HG03045 (cell line): ENCODE results near the gene EEF1AKMT4.

ENCODE experiments used
- ATAC-seq: cut with Tn5 transposase; IDR thresholded peaks from one replicate; pipeline ENCODE4 v1.9.1; 2021; ENCODE audit warnings: mild to moderate bottlenecking, moderate library complexity; ENCODE audit not compliant: unreplicated experiment

EEF1AKMT4 gene

DNA sequence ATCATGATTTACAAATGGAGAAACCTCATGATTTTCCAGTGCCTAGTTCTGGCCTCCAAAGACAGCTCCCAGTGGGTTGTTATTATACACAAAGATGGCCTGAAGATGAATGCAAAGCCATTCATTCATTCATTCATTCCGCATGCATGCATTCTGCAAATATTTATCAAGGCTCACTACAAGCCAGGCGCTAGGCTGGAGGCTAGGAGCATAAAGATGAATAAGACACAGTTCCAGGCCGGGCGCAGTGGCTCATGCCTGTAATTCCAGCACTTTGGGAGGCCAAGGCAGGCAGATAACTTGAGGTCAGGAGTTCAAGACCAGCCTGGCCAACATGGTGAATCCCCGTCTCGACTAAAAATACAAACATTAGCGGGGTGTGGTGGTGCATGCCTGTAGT, 47.1 kb downstream of the EEF1AKMT4 start:
- no peak for ATAC-seq

DNA sequence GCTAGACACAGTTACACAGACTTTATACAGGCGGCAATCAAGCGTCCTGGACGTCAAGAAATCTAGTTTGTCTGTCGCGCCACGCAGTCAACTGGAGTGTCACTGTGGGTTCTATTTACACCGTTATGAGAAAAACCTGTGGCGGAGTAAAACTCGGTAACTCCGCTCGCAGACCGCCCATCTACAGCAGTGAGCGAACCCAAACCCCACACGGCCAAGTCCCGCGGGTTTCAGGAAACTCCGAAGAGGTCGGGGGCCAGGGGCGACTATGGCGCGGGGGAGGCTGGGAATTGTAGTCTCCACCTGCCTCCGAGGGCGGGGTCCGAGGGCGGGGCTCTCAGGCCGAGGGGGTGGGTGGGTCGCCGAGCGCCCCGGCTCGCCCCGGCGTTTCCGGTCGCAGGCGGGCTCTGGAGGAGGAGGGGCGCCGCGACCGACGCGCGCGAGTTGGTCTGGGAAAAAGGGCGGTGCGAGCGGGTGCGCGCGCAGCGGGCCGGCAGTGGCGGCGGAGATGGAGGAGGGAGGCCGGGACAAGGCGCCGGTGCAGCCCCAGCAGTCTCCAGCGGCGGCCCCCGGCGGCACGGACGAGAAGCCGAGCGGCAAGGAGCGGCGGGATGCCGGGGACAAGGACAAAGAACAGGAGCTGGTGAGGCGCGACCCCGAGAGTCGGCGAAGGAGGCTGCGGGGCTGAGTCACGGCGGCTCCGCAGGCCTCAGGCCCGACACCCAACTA, 49.5 kb downstream of the EEF1AKMT4 start, which contains the start of gene PSMD2:
PSMD2 (plus strand) TSS at position 483 of the 729 bp plus-strand sequence; CDS start at position 509, 26 bp downstream.
- peak; percentile 93 for ATAC-seq

- ATAC-seq, result no peak
Observed at GRCh38 chr3:184299488-184300377, 50.3 kb downstream of the EEF1AKMT4 start.

GRCh38 chr3:184300378-184300720, 50.9 kb downstream of the EEF1AKMT4 start:
- ATAC-seq, result no peak

GRCh38 chr3:184305577-184305976, 56.1 kb downstream of the EEF1AKMT4 start:
- no peak for ATAC-seq

GRCh38 chr3:184306341-184306972, 57.0 kb downstream of the EEF1AKMT4 start:
- no peak for ATAC-seq

- ATAC-seq, result no peak
Observed at GRCh38 chr3:184307915-184308314, 58.4 kb downstream of the EEF1AKMT4 start.
